Ishikawa (cell line): ENCODE measurements around the gene INSYN2B.

Experiments
- CEBPB ChIP-seq: IDR thresholded peaks from 2 replicates; pipeline ENCODE4 v1.6.1; 2012
- CREB1 ChIP-seq: IDR thresholded peaks from 2 replicates; pipeline ENCODE4 v1.6.1; 2012; ENCODE audit warnings: low read depth
- EP300 ChIP-seq: IDR thresholded peaks from 2 replicates; pipeline ENCODE4 v1.6.1; 2012; ENCODE audit warnings: borderline replicate concordance
- NFIC ChIP-seq: IDR thresholded peaks from 2 replicates; pipeline ENCODE4 v1.6.1; 2012
- TAF1 ChIP-seq: IDR thresholded peaks from 2 replicates; pipeline ENCODE4 v1.6.1; 2012; ENCODE audit warnings: low read depth, mild to moderate bottlenecking
- TCF12 ChIP-seq: IDR thresholded peaks from 2 replicates; pipeline ENCODE4 v1.6.1; 2012; ENCODE audit warnings: low read depth
- TEAD4 ChIP-seq: IDR thresholded peaks from 2 replicates; pipeline ENCODE4 v1.6.1; 2012
- YY1 ChIP-seq: IDR thresholded peaks from 2 replicates; pipeline ENCODE4 v1.6.1; 2012; ENCODE audit warnings: low read depth
- ZBTB7A ChIP-seq: IDR thresholded peaks from 2 replicates; pipeline ENCODE4 v1.6.1; 2012; ENCODE audit warnings: low read depth
- TF ChIP-seq, protein P1 (sequence below): IDR thresholded peaks from 2 replicates; pipeline ENCODE4 v1.6.1; 2012
- TF ChIP-seq, protein P2 (sequence below): IDR thresholded peaks from 2 replicates; pipeline ENCODE4 v1.6.1; 2012; ENCODE audit warnings: low read depth, mild to moderate bottlenecking
- TF ChIP-seq, protein P3 (sequence below): IDR thresholded peaks from 2 replicates; pipeline ENCODE4 v1.6.1; 2012

DNA sequence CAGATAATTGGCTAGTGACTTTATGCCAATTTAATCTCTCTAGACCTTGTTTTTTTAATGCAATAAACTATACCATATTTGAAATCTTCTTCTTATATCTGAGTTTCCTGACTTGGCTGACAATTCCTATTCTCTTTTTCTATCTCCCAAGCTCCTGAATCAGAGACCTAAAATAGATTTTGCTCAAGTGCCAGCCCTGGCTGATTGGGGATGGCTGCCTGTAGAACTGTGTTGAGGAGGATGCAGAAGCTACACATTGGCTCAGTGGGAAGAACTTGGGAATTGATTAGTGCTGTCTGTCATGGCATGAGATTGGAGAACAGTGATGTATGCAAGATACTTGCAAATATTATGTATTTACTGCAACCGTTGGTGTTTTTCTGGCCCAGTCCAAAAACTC lies 132.8 kb downstream of the INSYN2B start:
- no peak for TF ChIP-seq ZBTB7A
- TF ChIP-seq EP300, result no peak
- TF ChIP-seq TEAD4, result no peak
- TF ChIP-seq, protein P1, sequence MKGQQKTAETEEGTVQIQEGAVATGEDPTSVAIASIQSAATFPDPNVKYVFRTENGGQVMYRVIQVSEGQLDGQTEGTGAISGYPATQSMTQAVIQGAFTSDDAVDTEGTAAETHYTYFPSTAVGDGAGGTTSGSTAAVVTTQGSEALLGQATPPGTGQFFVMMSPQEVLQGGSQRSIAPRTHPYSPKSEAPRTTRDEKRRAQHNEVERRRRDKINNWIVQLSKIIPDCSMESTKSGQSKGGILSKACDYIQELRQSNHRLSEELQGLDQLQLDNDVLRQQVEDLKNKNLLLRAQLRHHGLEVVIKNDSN, result no peak
- no peak for TF ChIP-seq CREB1
- TF ChIP-seq, protein P2, sequence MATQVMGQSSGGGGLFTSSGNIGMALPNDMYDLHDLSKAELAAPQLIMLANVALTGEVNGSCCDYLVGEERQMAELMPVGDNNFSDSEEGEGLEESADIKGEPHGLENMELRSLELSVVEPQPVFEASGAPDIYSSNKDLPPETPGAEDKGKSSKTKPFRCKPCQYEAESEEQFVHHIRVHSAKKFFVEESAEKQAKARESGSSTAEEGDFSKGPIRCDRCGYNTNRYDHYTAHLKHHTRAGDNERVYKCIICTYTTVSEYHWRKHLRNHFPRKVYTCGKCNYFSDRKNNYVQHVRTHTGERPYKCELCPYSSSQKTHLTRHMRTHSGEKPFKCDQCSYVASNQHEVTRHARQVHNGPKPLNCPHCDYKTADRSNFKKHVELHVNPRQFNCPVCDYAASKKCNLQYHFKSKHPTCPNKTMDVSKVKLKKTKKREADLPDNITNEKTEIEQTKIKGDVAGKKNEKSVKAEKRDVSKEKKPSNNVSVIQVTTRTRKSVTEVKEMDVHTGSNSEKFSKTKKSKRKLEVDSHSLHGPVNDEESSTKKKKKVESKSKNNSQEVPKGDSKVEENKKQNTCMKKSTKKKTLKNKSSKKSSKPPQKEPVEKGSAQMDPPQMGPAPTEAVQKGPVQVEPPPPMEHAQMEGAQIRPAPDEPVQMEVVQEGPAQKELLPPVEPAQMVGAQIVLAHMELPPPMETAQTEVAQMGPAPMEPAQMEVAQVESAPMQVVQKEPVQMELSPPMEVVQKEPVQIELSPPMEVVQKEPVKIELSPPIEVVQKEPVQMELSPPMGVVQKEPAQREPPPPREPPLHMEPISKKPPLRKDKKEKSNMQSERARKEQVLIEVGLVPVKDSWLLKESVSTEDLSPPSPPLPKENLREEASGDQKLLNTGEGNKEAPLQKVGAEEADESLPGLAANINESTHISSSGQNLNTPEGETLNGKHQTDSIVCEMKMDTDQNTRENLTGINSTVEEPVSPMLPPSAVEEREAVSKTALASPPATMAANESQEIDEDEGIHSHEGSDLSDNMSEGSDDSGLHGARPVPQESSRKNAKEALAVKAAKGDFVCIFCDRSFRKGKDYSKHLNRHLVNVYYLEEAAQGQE, result no peak
- TF ChIP-seq, protein P3, sequence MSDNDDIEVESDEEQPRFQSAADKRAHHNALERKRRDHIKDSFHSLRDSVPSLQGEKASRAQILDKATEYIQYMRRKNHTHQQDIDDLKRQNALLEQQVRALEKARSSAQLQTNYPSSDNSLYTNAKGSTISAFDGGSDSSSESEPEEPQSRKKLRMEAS, result no peak
- TF ChIP-seq YY1, result no peak
- TF ChIP-seq TAF1, result no peak
- TF ChIP-seq NFIC, result no peak
- no peak for TF ChIP-seq CEBPB
- no peak for TF ChIP-seq TCF12
